ENCODE results near the gene CPZ. TPM values are rescaled to one million over a fixed set of nuclear protein-coding genes. Genes with fewer than 3 reads are reported as not detected.

Gene CPZ
- total RNA-seq, 1 donor from 2014 or later: not detected

DNA sequence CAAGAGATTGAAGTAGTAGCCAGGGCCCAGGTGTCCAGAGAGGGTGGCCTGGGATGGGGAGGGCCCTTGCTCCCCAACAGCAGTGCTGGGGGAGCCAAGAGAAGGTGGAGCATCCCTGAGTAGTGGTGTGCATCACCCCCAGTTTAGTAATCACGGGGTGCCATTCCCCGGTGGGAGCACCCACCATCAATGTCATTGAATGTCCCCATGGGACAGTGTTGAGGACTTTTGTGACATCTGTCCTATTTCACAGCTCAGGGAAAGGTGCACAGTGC lies 4.4 kb upstream of the CPZ start:
- Histone ChIP-seq H3F3A (ENCODE audit: low read depth) (no peaks in the 10 kb centered on the region), H2AFZ (replicated peaks) (no peak overlapping the region), H3K36me3 (no peaks in the 10 kb centered on the region), H3K4me2 (no peak overlapping the region), H3K4me1 (peaks cover 28% of the 10 kb centered on the region), H3K4me3 (no peak overlapping the region), H3K79me2 (ENCODE audit: low read depth) (no peaks in the 10 kb centered on the region), H3K9me3 (ENCODE audit: low read depth) (no peaks in the 10 kb centered on the region), H3K9ac (no peak overlapping the region), H3K27me3 (peaks cover 32% of the 10 kb centered on the region), H4K20me1 (ENCODE audit: low read depth) (no peaks in the 10 kb centered on the region), H3K27ac (no peak overlapping the region)
- Mint-ChIP-seq H3K4me3 (no peak overlapping the region), H3K4me1 (peaks cover 19% of the 10 kb centered on the region), H3K27ac (no peak overlapping the region), H3K36me3 (no peaks in the 10 kb centered on the region), H3K27me3 (ENCODE audit: insufficient read depth, low read depth) (peaks cover 50% of the 10 kb centered on the region), H3K9me3 (no peaks in the 10 kb centered on the region)
- TF ChIP-seq EZH2phosphoT487 (IDR thresholded peaks at IDR 0.05) (no peak), EZH2 (IDR thresholded peaks at IDR 0.05) (no peak)
- TF ChIP-seq, protein P1, sequence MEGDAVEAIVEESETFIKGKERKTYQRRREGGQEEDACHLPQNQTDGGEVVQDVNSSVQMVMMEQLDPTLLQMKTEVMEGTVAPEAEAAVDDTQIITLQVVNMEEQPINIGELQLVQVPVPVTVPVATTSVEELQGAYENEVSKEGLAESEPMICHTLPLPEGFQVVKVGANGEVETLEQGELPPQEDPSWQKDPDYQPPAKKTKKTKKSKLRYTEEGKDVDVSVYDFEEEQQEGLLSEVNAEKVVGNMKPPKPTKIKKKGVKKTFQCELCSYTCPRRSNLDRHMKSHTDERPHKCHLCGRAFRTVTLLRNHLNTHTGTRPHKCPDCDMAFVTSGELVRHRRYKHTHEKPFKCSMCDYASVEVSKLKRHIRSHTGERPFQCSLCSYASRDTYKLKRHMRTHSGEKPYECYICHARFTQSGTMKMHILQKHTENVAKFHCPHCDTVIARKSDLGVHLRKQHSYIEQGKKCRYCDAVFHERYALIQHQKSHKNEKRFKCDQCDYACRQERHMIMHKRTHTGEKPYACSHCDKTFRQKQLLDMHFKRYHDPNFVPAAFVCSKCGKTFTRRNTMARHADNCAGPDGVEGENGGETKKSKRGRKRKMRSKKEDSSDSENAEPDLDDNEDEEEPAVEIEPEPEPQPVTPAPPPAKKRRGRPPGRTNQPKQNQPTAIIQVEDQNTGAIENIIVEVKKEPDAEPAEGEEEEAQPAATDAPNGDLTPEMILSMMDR (IDR thresholded peaks at IDR 0.05): no peak
- no peak for DNase-seq (ENCODE audit: low spot score)

DNA sequence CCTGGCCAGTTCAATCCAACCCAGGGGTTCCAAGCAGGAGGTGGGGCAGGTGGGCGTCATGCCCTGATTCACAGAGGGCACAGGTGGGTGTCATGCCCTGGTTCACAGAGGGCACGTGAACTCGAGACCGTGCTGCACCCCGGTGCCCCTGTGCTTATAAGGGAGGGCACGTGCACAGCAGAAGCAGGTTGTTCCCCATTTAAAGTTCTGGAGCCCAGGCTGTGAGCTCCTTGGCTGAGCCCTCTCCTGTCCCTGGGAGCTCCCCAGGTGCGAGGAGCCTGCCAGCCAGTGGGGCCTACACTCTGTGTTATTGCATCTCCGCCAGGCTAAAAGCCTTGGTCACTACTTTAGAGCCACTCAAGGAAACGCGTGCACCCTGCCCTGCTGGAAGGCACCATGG lies 3.2 kb upstream of the CPZ start:
- no peaks in the 10 kb centered on the region for H3K9me3 ChIP-seq (ENCODE audit: low read depth)
- H3K79me2 ChIP-seq (ENCODE audit: low read depth): no peaks in the 10 kb centered on the region
- H3K9me3 Mint-ChIP-seq: no peaks in the 10 kb centered on the region
- H3K9ac ChIP-seq: no peak overlapping the region
- peaks cover 6% of the 10 kb centered on the region for H3F3A ChIP-seq (ENCODE audit: low read depth)
- H3K27ac ChIP-seq: no peak overlapping the region
- H3K27me3 ChIP-seq: peaks cover 36% of the 10 kb centered on the region
- no peak overlapping the region for H3K4me2 ChIP-seq
- H3K4me1 Mint-ChIP-seq: peaks cover 26% of the 10 kb centered on the region
- peaks cover 33% of the 10 kb centered on the region for H3K4me1 ChIP-seq
- peaks cover 48% of the 10 kb centered on the region for H3K27me3 Mint-ChIP-seq (ENCODE audit: insufficient read depth, low read depth)
- H4K20me1 ChIP-seq (ENCODE audit: low read depth): peaks cover 7% of the 10 kb centered on the region
- no peak overlapping the region for H2AFZ ChIP-seq (replicated peaks)
- DNase-seq (ENCODE audit: low spot score): no peak
- no peak overlapping the region for H3K4me3 ChIP-seq
- TF ChIP-seq EZH2phosphoT487 (IDR thresholded peaks at IDR 0.05) (no peak), EZH2 (IDR thresholded peaks at IDR 0.05) (no peak)
- TF ChIP-seq, protein P1 (IDR thresholded peaks at IDR 0.05): no peak
- no peak overlapping the region for H3K4me3 Mint-ChIP-seq
- H3K36me3 Mint-ChIP-seq: no peaks in the 10 kb centered on the region
- no peaks in the 10 kb centered on the region for H3K36me3 ChIP-seq
- H3K27ac Mint-ChIP-seq: no peak overlapping the region

DNA sequence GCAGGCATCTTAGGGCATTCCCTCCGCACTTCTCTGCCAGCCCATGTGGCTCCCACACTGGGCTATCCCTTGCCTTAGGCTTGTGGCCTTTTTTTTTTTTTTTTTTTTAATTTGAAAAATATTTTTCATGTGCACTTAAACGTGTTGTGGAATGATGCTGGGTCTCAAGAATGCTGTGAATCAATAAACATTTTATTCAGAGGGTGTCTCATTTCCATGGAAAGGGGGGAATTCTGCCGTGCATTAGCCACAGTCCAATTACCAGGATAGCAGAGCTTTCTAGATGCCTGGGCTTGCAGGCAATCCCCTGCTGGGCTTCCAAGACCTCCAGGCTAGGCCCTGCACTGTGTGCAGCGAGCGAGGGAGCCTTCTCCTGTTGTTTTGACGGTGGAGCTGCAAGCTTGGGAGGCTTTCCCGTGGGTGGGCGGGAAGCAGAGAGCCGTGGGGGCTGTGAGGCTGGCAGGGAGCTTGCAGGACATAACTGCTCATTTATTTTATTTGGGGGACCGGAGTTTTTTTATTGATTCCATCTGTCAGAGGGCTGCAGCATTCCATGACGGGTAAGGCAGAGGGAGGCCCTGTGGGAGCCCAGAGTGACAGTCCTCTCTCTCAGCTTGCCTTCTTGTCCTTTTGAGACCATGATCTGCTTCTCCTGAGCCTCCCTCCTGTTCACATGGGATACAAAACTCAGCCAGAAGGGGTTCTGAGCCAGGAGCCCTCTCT lies 2.6 kb upstream of the CPZ start:
- no peaks in the 10 kb centered on the region for H3K9me3 ChIP-seq (ENCODE audit: low read depth)
- peaks cover 33% of the 10 kb centered on the region for H3K4me1 ChIP-seq
- H3K36me3 ChIP-seq: no peaks in the 10 kb centered on the region
- peaks cover 28% of the 10 kb centered on the region for H3K4me1 Mint-ChIP-seq
- no peak overlapping the region for H3K4me2 ChIP-seq
- TF ChIP-seq, protein P1 (IDR thresholded peaks at IDR 0.05): no peak
- TF ChIP-seq EZH2 (IDR thresholded peaks at IDR 0.05) (no peak), EZH2phosphoT487 (IDR thresholded peaks at IDR 0.05) (no peak)
- H3K4me3 ChIP-seq: no peak overlapping the region
- H3K9ac ChIP-seq: no peak overlapping the region
- peaks cover 6% of the 10 kb centered on the region for H3F3A ChIP-seq (ENCODE audit: low read depth)
- peaks cover 7% of the 10 kb centered on the region for H4K20me1 ChIP-seq (ENCODE audit: low read depth)
- H3K4me3 Mint-ChIP-seq: no peak overlapping the region
- no peaks in the 10 kb centered on the region for H3K9me3 Mint-ChIP-seq
- H3K27ac Mint-ChIP-seq: no peak overlapping the region
- H3K27me3 Mint-ChIP-seq (ENCODE audit: insufficient read depth, low read depth): peaks cover 49% of the 10 kb centered on the region
- no peak overlapping the region for H3K27ac ChIP-seq
- no peak overlapping the region for H2AFZ ChIP-seq (replicated peaks)
- no peaks in the 10 kb centered on the region for H3K79me2 ChIP-seq (ENCODE audit: low read depth)
- peaks cover 36% of the 10 kb centered on the region for H3K27me3 ChIP-seq
- DNase-seq (ENCODE audit: low spot score): peak; percentile 32
- H3K36me3 Mint-ChIP-seq: no peaks in the 10 kb centered on the region
